ENCODE data around the gene MED13L.

Gene MED13L

GRCh38 chr12:116099652-116100432, 177.7 kb downstream of the MED13L start:
- in situ Hi-C loops (cut with HindIII; ENCODE audit: low sequenced_read_pairs), result no loop called here

GRCh38 chr12:116096874-116097273, 180.6 kb downstream of the MED13L start:
- in situ Hi-C loops (cut with HindIII; ENCODE audit: low sequenced_read_pairs), result no loop called here

- in situ Hi-C loops (cut with HindIII; ENCODE audit: low sequenced_read_pairs), result no loop called here
Observed at GRCh38 chr12:116094475-116094874, 183.0 kb downstream of the MED13L start.

- in situ Hi-C loops (cut with HindIII; ENCODE audit: low sequenced_read_pairs), result no loop called here
Observed at GRCh38 chr12:116093915-116094314, 183.6 kb downstream of the MED13L start.

- in situ Hi-C loops (cut with HindIII; ENCODE audit: low sequenced_read_pairs), result no loop called here
Observed at GRCh38 chr12:116092776-116093175, 184.7 kb downstream of the MED13L start.

- in situ Hi-C loops (cut with HindIII; ENCODE audit: low sequenced_read_pairs), result no loop called here
Observed at GRCh38 chr12:116092162-116092561, 185.3 kb downstream of the MED13L start.

GRCh38 chr12:116091579-116091978, 185.9 kb downstream of the MED13L start:
- in situ Hi-C loops (cut with HindIII; ENCODE audit: low sequenced_read_pairs), result no loop called here

GRCh38 chr12:116090516-116090915, 187.0 kb downstream of the MED13L start:
- in situ Hi-C loops (cut with HindIII; ENCODE audit: low sequenced_read_pairs), result no loop called here

- in situ Hi-C loops (cut with HindIII; ENCODE audit: low sequenced_read_pairs), result no loop called here
Observed at GRCh38 chr12:116089080-116089479, 188.4 kb downstream of the MED13L start.

- in situ Hi-C loops (cut with HindIII; ENCODE audit: low sequenced_read_pairs), result no loop called here
Observed at GRCh38 chr12:116087962-116088361, 189.5 kb downstream of the MED13L start.

GRCh38 chr12:116087399-116087798, 190.1 kb downstream of the MED13L start:
- in situ Hi-C loops (cut with HindIII; ENCODE audit: low sequenced_read_pairs), result no loop called here

- in situ Hi-C loops (cut with HindIII; ENCODE audit: low sequenced_read_pairs), result no loop called here
Observed at GRCh38 chr12:116080415-116080814, 197.1 kb downstream of the MED13L start.

- in situ Hi-C loops (cut with HindIII; ENCODE audit: low sequenced_read_pairs), result no loop called here
Observed at GRCh38 chr12:116078396-116078795, 199.1 kb downstream of the MED13L start.

GRCh38 chr12:116077431-116077830, 200.1 kb downstream of the MED13L start:
- in situ Hi-C loops (cut with HindIII; ENCODE audit: low sequenced_read_pairs), result no loop called here

- in situ Hi-C loops (cut with HindIII; ENCODE audit: low sequenced_read_pairs), result no loop called here
Observed at GRCh38 chr12:116076399-116076798, 201.1 kb downstream of the MED13L start.

- in situ Hi-C loops (cut with HindIII; ENCODE audit: low sequenced_read_pairs), result no loop called here
Observed at GRCh38 chr12:116074686-116075085, 202.8 kb downstream of the MED13L start.

- in situ Hi-C loops (cut with HindIII; ENCODE audit: low sequenced_read_pairs), result no loop called here
Observed at GRCh38 chr12:116071555-116072230, 205.8 kb downstream of the MED13L start.

GRCh38 chr12:116070444-116070843, 207.0 kb downstream of the MED13L start:
- in situ Hi-C loops (cut with HindIII; ENCODE audit: low sequenced_read_pairs), result no loop called here

GRCh38 chr12:116069943-116070342, 207.6 kb downstream of the MED13L start:
- in situ Hi-C loops (cut with HindIII; ENCODE audit: low sequenced_read_pairs), result no loop called here

GRCh38 chr12:116068853-116069252, 208.6 kb downstream of the MED13L start:
- in situ Hi-C loops (cut with HindIII; ENCODE audit: low sequenced_read_pairs), result no loop called here

- in situ Hi-C loops (cut with HindIII; ENCODE audit: low sequenced_read_pairs), result no loop called here
Observed at GRCh38 chr12:116068371-116068770, 209.1 kb downstream of the MED13L start.

- in situ Hi-C loops (cut with HindIII; ENCODE audit: low sequenced_read_pairs), result no loop called here
Observed at GRCh38 chr12:116067892-116068291, 209.6 kb downstream of the MED13L start.
